T-helper 9 cell (primary cell): ENCODE results near the gene NRDC.

Experiments used
- DNase-seq: peaks from one replicate; pipeline ENCODE4 v3.0.0-alpha.2; 2020

NRDC gene

DNA sequence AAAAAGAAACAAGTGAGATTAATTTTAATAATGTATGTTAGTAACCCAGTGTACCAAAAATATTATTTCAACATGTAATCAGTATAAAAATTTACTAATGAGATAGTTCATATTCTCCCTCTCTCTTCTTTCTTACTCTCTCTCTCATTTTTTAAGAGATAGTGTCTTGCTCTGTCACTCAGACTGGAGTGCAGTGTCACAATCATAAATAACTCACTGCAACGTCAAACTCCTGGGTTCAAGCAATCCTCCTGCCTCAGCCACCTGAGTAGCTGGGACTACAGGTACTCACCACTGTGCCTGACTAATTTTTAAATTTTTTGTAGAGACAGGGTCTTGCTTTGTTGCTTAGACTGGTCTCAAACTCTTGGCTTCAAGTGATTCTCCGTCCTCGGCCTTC, 123.9 kb downstream of the NRDC start:
- DNase-seq: no peak

DNA sequence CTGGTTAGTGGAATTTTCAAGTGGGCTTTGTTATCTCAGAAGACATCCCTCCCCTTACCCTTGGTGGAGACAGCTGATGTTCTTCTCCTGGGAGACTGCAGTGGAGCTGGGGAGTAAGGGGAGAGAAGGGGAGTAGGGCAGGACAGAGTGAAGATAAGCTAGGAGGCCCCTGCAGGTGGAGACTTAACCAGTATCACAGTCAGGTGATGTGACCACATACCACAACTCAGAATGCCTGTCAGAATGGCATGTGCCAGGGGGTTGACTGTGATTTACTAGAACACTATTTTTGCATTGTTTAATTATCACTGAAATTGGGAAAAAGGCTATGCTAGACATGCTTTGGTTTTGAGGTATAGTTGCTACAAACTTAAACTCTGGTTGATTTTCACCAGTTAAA, 124.6 kb downstream of the NRDC start:
- DNase-seq: no peak

DNA sequence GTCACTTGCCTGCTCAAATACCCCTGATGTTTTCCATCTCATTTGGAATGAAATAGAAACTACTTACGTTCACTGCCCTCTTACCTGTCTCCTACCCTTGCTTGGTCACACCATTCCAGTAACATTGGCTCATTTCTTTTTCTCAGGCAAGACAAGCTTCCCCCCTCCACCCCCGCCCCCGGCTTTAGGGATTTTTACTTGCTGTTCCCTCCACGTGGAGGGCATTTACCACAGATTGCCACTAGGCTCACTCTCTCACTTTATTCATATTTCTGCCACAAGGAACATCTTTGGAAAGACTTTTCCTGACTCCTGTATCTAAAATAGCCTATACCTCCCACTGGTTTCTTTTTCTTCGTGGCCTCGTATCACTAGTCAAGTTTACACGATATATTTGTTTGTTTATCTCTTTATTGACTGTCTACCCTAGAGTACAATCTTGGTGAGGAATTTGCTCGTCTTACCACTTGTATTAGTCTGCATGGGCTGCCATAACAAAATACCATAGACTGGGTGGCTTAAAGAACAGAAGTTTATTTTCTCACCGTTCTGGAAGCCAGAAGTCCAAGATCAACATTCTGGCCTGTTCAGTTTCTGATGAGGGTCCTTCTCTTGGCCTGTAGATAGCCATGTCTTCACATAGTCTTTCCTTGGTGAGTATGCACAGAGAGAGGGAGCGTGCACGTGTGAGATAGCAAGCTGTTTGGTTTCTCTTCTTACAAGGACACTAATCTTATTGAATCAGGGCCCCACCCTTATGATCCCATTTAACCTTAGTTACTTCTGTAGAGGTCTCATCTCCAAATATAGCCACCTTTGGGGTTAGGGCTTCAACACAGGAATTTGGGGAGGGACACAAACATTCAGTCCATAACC, 126.2 kb downstream of the NRDC start:
- DNase-seq: no peak

DNA sequence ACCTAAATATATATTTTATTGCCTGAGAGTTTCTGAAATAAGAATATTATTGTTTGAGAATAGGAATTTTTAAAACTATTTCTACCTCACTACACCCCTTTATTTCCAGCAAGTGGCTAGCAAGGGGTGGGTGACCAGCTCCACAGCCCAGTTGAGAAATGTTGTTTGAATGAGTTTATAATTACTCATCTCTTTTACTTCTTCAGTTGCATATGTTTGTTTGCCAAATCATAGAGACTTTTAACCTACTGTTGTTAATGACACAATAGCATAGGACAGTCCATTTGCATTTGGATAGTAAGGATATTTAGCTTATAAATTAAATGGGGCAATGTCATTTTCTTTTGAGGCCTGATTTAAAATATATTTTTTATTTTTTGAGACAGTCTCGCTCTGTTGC, 127.8 kb downstream of the NRDC start:
- no peak for DNase-seq

DNA sequence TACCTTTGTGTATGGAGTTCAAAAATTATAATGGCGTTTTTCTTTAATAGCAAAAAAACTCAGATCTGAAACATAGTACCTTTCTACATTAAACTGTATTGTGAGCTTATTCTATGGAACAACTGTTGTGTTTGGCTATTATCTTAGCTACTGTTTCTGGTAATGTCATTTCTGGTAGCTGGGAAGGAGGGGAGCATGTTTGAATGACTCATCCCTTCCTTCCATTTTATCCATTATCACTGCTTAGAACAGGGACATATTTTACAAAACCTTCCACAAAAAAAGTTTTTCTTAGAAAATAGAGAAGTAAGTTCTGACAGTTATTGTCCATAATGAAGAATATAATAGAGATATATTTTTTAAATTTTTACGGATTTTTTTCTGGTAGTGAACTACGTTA, 128.3 kb downstream of the NRDC start:
- no peak for DNase-seq

DNA sequence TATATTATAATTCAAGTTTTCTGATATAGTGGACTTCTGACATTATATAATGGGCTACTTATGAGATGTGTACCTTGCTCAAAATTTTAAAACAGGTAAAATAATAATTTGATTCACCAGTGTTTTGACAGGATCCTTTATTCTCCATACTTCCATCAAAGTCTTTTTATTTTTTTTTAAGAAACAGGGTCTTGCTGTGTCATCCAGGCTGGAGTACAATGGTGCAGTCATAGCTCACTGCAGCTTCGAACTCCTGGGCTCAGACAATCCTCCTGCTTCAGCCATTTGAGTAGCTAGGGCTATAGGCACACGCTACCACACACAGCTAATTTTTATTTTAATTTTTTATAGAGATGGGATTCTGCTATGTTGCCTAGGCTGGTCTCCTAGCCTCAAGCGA, 129.4 kb downstream of the NRDC start:
- no peak for DNase-seq

DNA sequence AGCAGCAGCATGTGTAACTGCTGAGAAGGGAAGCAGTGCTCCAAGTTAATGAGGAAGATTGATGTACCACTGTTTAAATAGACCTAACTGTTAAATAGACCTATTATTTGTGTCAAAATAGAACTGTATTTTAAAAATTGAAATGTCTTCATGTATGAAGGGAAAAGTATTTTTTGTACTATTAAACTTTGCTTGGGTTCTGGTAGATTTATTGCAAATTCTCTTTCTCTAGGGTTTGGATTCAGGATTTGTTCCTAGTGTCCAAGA, 133.3 kb downstream of the NRDC start:
- no peak for DNase-seq

DNA sequence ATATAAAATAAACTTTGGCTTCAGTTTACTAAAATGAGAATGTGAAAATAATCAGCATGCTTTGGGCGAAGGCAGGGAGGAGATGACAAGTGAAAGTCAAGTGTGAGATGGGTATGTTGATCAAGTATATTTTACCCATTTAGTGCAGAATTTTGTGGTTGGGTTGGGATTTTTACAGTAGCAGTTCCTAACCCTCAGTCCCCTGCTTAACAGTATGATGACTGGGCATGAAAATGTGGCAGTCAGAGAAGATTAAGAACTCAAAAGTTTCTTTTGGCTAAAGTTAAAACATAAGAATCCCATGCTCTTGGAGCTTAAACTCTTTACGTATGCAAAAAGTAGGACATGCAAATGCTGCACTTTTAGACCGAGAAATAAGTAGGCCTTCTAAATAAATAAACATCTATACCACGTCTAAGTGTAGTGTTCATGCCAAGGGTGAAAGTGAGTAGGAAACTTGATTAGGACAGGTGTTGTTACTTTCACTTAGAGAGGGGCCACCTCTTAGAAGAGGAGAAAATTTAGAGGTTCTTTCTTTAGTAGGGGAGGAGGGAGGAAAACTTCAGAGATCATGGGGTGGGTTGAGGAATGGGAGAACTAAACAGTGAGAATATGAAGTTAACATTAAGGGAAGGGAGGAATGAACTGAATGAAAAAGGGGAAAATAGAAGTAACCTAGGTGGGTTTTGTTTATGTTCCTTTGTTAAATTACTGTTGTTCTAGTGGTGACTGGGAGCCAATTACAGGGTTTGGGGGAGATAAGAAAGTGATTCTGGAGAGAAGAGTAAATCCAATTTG, 133.8 kb downstream of the NRDC start:
- no peak for DNase-seq

DNA sequence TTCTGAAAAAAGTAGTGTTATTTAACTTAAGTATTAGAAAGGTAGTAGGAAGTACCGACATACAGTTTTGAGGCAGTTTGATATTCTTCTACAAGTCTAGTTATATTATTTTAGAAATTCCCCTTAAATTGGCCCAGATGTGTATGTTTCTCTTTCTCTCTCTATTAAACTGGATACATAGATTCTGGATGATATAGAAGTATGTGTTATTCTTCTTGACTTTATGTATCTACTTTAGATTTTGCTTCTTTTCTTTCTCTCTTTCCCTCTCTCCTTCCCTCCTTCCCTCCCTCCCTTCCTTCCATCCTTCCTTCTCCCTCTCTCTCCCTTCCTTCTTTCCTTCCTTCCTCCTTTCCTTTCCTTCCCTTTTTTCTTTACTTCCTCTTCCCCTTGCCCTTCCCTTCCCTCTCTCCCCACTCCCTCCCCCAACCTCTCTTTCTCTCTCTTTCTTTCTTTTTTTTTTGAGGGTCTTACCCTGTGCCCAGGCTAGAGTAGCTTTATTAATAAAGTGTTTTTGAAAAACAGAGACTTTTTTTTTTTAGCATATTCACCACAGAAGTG, 137.3 kb downstream of the NRDC start:
- no peak for DNase-seq

DNA sequence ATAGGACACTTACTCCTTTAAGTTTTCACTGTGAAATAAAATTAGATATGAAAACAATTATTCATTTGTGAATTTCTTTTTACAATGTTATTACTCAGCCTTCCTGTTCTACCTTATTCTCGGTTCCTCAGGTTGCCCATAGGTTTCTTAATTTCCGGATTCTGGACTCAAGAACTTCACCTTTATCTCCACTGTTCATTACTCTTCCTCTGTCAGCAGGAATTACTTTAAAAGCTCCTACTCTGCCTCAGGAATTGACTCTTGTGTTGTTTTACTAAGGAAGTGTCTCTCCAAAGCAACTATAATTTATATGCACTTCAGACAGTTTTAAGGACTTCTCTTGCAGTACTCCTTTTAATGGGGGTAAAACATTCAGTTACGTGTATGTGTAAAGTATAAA, 137.9 kb downstream of the NRDC start:
- DNase-seq: no peak
